Upper lobe of left lung (tissue), 4 donors: ENCODE results near the gene RNF182.

Experiments used
- CTCF ChIP-seq, 6 experiments: fragments of 450-650 bp in 4 of 6; fragments of 200-600 bp in 2 of 6; sonication (generic) in 2 of 6; IDR thresholded peaks; one replicate each; pipeline ENCODE4 v1.5.1; 2016 to 2019; ENCODE audit warnings: antibody characterized with exemption in 6 of 6
- EP300 ChIP-seq, 4 donors: sonication (generic); formaldehyde crosslinking; IDR thresholded peaks; one replicate each; pipeline ENCODE4 v1.5.1; 2017; ENCODE audit warnings: antibody characterized with exemption in 4 of 4, control low read depth in 2 of 4
- POLR2AphosphoS5 ChIP-seq, 2 donors: sonication (generic); formaldehyde crosslinking; IDR thresholded peaks; one replicate each; pipeline ENCODE4 v1.5.1; 2017; ENCODE audit warnings: antibody characterized with exemption in 2 of 2

GRCh38 chr6:13943943-13944342 lies 19.2 kb downstream of the RNF182 start:
- TF ChIP-seq CTCF (IDR thresholded peaks at IDR 0.05) (no peak), POLR2AphosphoS5 (IDR thresholded peaks at IDR 0.05) (no peak), EP300 (IDR thresholded peaks at IDR 0.05) (no peak)
